Chondrocyte (in vitro differentiated cells): ENCODE results near the gene C12orf60. TPM values are rescaled to one million over a fixed set of nuclear protein-coding genes. Genes with fewer than 3 reads are reported as not detected.

Experiments used
- DNase-seq: peaks from one replicate; pipeline ENCODE4 v3.0.0; 2021; ENCODE audit warnings: mixed read lengths, low spot score
- H3K27ac Mint-ChIP-seq: one replicate; pipeline ENCODE4 v1.8.0; 2021; ENCODE audit warnings: mild to moderate bottlenecking, moderate library complexity, mixed read lengths; ENCODE audit not compliant: unreplicated experiment
- H3K27me3 Mint-ChIP-seq: 2 replicates; pipeline ENCODE4 v1.8.0; 2021; ENCODE audit warnings: low read depth, mixed read lengths
- H3K36me3 Mint-ChIP-seq: 2 replicates; pipeline ENCODE4 v1.8.0; 2021; ENCODE audit warnings: low read depth, mixed read lengths
- H3K4me1 Mint-ChIP-seq: 2 replicates; pipeline ENCODE4 v1.8.0; 2021; ENCODE audit warnings: low read depth, mild to moderate bottlenecking, mixed read lengths
- H3K4me3 Mint-ChIP-seq: one replicate; pipeline ENCODE4 v1.8.0; 2021; ENCODE audit warnings: mild to moderate bottlenecking, moderate library complexity, mixed read lengths; ENCODE audit not compliant: unreplicated experiment
- H3K9me3 Mint-ChIP-seq: 2 replicates; pipeline ENCODE4 v1.8.0; 2021; ENCODE audit warnings: low read depth, mixed read lengths
- total RNA-seq: library from RNA; stranded (reverse); gene quantifications from 3 replicates; pipeline ENCODE4 v1.2.1, GENCODE V29; 2021
- TF ChIP-seq, protein P1 (sequence below): fragments of 200-600 bp; sonication (generic); IDR thresholded peaks from 2 replicates; pipeline ENCODE4 v1.5.0; 2021; ENCODE audit warnings: antibody characterized with exemption, mild to moderate bottlenecking, moderate library complexity

Gene C12orf60
- total RNA-seq, 1 donor from 2014 or later = 0.82 TPM

DNA sequence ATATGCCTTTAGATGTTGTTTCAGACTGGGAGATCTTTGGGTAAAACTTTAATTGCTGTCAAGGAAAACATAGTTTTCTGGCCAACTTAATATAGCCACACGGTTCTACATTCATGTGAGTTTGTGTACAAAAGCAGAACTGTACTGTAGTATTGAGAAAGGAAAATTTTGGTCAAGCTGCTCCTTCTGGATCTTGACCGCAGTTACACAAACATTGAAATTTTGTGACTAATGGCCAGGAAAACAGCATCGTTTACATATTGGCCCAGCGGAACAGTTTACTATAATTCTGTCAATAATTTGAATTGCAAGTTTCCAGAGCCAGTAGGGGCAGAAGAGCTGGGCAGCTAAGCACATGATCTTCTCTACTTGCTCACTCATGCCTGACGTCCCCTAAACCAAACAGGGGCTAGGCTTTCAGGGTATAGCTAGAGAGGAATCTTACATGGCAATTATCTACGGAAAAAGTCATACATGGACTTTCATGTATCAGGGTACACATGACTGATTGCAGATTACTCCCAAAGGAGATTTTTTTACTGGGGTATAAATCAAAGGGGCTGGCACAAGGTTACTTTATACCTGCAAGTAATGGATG, 51.2 kb downstream of the C12orf60 start:
- H3K27ac Mint-ChIP-seq = peak overlapping the region; percentile 90
- H3K36me3 Mint-ChIP-seq = peaks cover 12% of the 10 kb centered on the region
- H3K4me3 Mint-ChIP-seq = peak overlapping the region; percentile 44
- peaks cover 24% of the 10 kb centered on the region for H3K4me1 Mint-ChIP-seq
- peaks cover 31% of the 10 kb centered on the region for H3K9me3 Mint-ChIP-seq
- TF ChIP-seq, protein P1, sequence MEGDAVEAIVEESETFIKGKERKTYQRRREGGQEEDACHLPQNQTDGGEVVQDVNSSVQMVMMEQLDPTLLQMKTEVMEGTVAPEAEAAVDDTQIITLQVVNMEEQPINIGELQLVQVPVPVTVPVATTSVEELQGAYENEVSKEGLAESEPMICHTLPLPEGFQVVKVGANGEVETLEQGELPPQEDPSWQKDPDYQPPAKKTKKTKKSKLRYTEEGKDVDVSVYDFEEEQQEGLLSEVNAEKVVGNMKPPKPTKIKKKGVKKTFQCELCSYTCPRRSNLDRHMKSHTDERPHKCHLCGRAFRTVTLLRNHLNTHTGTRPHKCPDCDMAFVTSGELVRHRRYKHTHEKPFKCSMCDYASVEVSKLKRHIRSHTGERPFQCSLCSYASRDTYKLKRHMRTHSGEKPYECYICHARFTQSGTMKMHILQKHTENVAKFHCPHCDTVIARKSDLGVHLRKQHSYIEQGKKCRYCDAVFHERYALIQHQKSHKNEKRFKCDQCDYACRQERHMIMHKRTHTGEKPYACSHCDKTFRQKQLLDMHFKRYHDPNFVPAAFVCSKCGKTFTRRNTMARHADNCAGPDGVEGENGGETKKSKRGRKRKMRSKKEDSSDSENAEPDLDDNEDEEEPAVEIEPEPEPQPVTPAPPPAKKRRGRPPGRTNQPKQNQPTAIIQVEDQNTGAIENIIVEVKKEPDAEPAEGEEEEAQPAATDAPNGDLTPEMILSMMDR = no peak
- H3K27me3 Mint-ChIP-seq = no peaks in the 10 kb centered on the region
- no peak for DNase-seq

DNA sequence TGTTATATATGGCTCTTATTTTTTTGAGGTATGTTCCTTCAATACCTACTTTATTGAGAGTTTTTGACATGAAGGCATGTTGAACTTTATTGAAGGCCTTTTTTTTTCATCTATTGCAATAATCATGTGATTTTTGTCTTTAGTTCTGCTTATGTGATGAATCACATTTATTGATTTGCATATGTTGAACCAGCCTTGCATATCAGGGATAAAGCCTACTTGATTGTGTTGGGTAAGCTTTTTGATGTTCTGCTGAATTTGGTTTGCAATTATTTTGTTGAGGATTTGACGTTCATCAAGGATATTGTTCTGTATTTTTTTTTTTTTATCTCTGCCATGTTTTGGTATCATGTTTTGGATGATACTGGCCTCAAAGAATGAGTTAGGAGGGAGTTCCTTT, 55.0 kb downstream of the C12orf60 start:
- Mint-ChIP-seq H3K27me3 (no peaks in the 10 kb centered on the region), H3K36me3 (peaks cover 21% of the 10 kb centered on the region), H3K4me1 (peaks cover 18% of the 10 kb centered on the region), H3K27ac (no peak overlapping the region), H3K9me3 (peaks cover 48% of the 10 kb centered on the region), H3K4me3 (no peak overlapping the region)
- no peak for DNase-seq
- TF ChIP-seq, protein P1 = no peak

DNA sequence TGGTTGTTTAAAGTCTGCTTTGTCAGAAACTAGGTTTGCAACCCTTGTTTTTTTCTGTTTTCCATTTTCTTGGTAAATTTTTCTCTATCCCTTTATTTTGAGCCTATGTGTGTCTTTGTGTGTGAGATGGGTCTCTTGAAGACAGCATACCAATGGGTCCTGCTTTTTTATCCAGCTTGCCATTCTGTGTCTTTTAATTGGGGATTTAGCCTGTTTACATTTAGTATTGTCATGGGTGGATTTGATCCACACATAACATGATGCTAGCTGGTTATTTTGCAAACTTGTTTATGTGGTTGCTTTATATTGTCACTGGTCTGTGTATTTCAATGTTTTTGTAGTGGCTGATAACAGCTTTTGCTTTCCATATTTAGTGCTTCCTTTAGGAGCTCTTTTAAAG, 57.0 kb downstream of the C12orf60 start:
- no peak for DNase-seq
- H3K4me3 Mint-ChIP-seq = no peak overlapping the region
- no peaks in the 10 kb centered on the region for H3K27me3 Mint-ChIP-seq
- H3K9me3 Mint-ChIP-seq = peaks cover 49% of the 10 kb centered on the region
- H3K27ac Mint-ChIP-seq = no peak overlapping the region
- H3K36me3 Mint-ChIP-seq = peaks cover 22% of the 10 kb centered on the region
- peaks cover 6% of the 10 kb centered on the region for H3K4me1 Mint-ChIP-seq
- TF ChIP-seq, protein P1 = no peak

DNA sequence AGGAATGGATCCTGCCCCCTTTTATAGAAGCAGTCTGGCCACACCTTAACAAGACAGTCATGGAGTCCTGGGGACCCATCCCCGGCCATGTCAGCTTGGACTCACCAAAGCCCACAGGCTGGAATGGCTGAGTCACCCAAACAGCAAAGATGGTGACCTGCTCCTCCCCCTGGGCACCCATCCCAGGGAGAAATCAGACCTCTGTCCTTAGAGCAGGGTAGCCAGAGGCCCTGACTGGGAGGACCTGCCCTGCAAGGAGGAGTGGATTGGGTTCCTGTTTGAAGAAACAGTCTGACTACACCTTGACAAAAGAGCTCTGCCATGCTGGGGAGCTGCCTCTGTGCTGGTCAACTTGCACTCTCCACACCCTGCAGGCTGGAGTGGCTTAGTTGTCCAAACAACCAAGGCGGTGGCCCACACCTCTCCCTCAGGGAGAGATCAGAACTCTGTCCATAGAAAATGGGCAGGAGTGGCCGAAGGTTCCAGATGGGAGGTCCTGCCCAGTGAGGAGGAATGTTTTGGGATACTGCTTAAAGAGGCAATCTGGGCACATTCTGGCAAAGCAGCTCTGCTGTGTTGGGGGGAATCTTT, 65.5 kb downstream of the C12orf60 start:
- no peak for DNase-seq
- H3K4me1 Mint-ChIP-seq = peaks cover 3% of the 10 kb centered on the region
- H3K27me3 Mint-ChIP-seq = no peaks in the 10 kb centered on the region
- peaks cover 19% of the 10 kb centered on the region for H3K9me3 Mint-ChIP-seq
- peaks cover 3% of the 10 kb centered on the region for H3K36me3 Mint-ChIP-seq
- no peak overlapping the region for H3K4me3 Mint-ChIP-seq
- TF ChIP-seq, protein P1 = no peak
- no peak overlapping the region for H3K27ac Mint-ChIP-seq

DNA sequence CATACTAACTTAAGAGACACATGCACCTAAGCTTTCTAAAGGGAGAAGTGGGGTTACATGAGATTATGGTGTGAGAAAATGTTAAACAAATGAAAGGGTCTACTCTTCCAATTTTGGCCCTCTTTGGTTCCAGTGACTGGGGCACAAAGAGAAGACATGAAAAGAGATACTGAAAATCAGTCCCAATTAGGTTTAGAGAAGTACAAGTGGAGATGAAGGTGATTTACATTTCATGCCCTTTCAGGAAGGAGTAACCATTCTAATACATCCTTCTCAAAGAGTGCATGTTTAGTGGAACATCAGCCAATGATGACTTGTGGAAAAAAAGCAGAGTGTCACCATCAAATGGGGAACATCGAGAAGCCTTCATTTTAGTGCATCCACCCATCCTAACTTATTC, 67.8 kb downstream of the C12orf60 start:
- Mint-ChIP-seq H3K36me3 (no peaks in the 10 kb centered on the region), H3K4me3 (no peak overlapping the region), H3K4me1 (peaks cover 8% of the 10 kb centered on the region), H3K27me3 (no peaks in the 10 kb centered on the region), H3K27ac (no peak overlapping the region), H3K9me3 (peaks cover 11% of the 10 kb centered on the region)
- no peak for DNase-seq
- TF ChIP-seq, protein P1 = no peak
